GM12865 (cell line): ENCODE measurements around the gene RPS6KA2.

Experiments
- DNase-seq: peaks from one replicate; pipeline ENCODE4 v3.0.0; 2010; ENCODE audit warnings: low read depth
- H3K4me3 ChIP-seq: 2 replicates; pipeline ENCODE4 v1.5.1; 2011; ENCODE audit warnings: mild to moderate bottlenecking, low read depth, low read length, control low read depth
- TF ChIP-seq, protein P1 (sequence below): IDR thresholded peaks from 2 replicates; pipeline ENCODE4 v1.5.1; 2011; ENCODE audit warnings: low read length, control low read depth, low read depth, inconsistent platforms; ENCODE audit not compliant: insufficient read depth; ENCODE audit errors: missing control alignments

RPS6KA2 gene

DNA sequence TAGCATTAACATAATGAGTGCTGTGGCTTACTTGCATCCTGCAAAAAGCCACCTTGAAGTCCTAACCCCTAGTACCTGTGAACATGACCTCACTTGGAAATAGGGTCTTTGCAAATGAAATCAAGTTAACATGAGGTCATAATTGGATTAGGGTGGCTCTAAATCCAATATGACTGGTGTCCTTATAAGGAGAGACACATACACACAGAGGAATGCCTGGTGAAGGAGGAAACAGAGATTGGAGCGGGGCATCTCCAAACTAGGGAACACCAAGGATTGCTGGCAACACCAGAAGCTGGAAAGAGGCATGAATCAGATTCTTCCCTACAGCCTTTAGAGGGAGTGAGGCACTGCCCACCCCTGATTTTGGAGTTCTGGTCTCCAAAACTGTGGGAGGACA is 17.6 kb upstream of the RPS6KA2 start:
- TF ChIP-seq, protein P1, sequence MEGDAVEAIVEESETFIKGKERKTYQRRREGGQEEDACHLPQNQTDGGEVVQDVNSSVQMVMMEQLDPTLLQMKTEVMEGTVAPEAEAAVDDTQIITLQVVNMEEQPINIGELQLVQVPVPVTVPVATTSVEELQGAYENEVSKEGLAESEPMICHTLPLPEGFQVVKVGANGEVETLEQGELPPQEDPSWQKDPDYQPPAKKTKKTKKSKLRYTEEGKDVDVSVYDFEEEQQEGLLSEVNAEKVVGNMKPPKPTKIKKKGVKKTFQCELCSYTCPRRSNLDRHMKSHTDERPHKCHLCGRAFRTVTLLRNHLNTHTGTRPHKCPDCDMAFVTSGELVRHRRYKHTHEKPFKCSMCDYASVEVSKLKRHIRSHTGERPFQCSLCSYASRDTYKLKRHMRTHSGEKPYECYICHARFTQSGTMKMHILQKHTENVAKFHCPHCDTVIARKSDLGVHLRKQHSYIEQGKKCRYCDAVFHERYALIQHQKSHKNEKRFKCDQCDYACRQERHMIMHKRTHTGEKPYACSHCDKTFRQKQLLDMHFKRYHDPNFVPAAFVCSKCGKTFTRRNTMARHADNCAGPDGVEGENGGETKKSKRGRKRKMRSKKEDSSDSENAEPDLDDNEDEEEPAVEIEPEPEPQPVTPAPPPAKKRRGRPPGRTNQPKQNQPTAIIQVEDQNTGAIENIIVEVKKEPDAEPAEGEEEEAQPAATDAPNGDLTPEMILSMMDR = no peak
- no peak overlapping the region for H3K4me3 ChIP-seq
- DNase-seq = no peak

DNA sequence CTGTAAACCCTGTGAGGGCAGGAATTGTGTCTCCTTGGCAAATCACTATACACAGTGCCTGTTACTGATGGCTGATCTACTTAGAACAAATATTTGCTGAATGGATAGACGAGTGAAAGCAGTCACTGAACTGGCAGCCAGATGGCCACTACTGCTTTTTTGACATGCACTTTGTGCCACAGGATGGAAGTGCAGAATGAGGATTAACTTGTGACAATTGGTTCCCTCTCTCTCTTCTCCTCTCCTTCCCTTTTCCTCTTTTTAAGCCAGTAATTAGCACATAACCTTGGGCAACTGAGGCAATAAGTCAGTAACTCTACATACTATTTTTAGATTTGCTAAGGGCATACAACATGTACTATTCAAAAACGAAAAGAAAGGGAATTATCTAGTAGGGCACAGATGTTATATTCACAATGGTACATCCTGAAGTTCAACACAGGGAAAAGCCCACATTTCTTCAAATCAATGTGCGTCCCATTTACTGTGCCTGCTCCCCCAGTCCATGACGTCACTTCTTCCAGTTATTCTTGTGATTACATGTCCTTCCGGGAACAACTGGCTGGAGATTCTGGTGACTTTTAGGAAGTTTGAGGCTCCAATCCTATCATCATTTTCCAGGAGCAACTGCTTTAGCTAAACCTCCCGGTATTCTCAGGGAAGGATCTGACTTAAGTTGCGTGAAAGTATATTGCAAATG is 17.0 kb upstream of the RPS6KA2 start:
- no peak for DNase-seq
- H3K4me3 ChIP-seq = no peak overlapping the region
- TF ChIP-seq, protein P1 = no peak

DNA sequence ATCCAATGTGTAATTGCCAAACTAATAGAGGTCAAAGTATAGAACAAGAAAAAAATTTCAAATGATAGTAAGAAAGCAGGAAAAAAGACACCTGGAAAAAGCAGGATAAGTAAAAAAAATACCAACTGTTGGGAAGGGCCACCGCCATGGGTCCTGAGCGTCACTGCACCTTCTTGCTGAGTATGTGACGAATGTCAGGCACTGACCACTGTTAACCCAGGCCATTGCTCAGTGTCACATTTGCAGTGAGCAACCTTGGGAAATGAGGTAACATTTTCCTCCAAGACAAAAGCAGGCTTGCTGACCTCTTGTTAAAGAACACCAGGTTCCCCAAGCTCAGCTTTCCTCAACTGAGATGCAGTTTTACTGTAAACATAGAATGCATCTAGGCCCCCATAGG is 15.6 kb upstream of the RPS6KA2 start:
- no peak overlapping the region for H3K4me3 ChIP-seq
- DNase-seq = no peak
- TF ChIP-seq, protein P1 = no peak

DNA sequence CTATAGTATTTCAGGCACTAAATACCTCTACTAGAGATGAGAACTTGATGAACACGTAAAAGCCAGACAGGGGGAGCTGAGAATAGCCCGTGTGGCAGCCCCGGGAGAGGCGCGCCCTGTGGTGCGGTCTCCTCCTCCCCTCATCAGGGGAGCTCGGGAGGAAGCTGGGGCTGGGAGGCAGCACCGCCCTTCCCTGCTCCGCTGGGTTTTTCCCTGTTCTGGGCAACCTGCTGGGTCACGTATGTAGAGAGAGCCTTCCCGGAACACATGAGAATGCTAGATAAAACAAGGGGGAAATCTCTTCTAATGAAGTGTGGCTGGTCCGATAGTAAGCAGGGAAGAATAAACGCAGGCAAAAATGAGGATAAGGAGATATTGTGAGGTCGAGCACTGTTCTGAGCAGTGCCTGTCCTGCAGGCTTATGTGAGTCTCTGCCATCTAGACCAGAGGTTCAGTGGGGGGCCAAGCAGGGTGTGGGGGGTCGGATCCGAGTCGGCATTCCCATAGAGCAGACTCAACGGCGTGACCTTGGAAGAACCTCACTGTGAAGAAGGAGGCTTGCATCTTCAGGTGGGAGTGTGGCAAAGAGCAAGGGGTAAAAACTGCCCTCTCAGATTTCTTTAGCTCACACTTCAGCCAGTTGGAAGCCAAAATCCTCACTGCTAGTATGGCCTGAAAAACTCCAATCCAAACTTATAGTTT is 13.4 kb upstream of the RPS6KA2 start:
- TF ChIP-seq, protein P1 = no peak
- no peak for DNase-seq

DNA sequence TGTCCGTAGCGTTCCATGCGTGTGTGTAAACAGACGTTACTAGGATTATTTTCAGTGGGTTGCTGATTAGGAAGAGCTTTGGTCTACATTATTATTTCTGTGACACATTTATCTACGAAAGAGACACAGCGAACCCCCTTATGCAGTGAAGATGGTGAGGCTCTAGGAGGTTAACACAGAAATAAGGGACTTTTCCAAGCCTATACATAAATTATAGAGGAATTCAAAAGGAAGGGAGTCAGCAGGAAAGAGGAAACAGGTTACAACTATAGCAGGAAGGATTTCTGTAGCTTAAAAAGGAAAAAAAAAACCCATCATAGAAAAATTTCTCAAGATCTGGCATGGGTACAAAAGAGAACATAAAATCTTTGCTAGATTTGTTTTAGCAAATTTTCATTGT is 12.9 kb upstream of the RPS6KA2 start:
- TF ChIP-seq, protein P1 = no peak
- H3K4me3 ChIP-seq = no peak overlapping the region
- DNase-seq = no peak

More for the DNA sequence above, 13.4 kb upstream of the RPS6KA2 start:
- H3K4me3 ChIP-seq = no peak overlapping the region

DNA sequence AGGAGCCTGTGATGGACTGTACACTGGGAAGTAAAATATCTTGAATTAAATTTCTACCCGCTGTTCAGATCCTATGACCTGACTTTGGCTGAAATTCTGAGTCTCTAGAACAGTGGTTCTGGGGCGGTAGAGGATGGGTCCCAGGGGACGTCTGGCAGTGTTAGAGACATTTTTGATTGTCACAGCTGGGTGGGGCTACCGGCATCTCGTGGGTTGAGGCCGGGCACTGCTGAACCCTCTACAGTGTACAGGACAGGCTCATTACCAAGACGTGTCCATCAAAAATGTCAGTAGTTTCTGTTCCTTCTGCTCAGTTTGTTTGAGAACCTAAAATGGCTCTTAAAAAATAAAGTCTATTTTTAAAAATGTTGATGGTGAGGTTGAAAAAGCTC is 11.5 kb upstream of the RPS6KA2 start:
- TF ChIP-seq, protein P1 = no peak
- DNase-seq = no peak
- no peak overlapping the region for H3K4me3 ChIP-seq
